Liver (tissue), 9 donors: Measurements from ENCODE around the gene STX16. TPM values are rescaled to one million over a fixed set of nuclear protein-coding genes. Genes with fewer than 3 reads are reported as not detected.

Source experiments
- DNase-seq: peaks from one replicate; pipeline ENCODE4 v3.0.0-alpha.2; 2017; ENCODE audit warnings: low spot score
- H3K27ac ChIP-seq, 2 donors: one replicate each; pipeline ENCODE4 v1.7.0; 2013; ENCODE audit warnings: inconsistent platforms in 2 of 2, low read length in 2 of 2, control low read depth in 1 of 2, low read depth in 1 of 2, mild to moderate bottlenecking in 1 of 2
- H3K27me3 ChIP-seq, 4 donors: one replicate each; pipeline versions ENCODE4 v1.6.1 to v1.7.0; 2013; ENCODE audit warnings: low read length in 3 of 4, inconsistent platforms in 1 of 4, mild to moderate bottlenecking in 1 of 4, moderate library complexity in 1 of 4; ENCODE audit not compliant: control insufficient read depth in 4 of 4, insufficient read depth in 4 of 4
- H3K36me3 ChIP-seq, 4 donors: one replicate each; pipeline versions ENCODE4 v1.6.1 to v1.7.0; 2013; ENCODE audit warnings: low read length in 3 of 4, mild to moderate bottlenecking in 3 of 4, low read depth in 1 of 4, moderate library complexity in 1 of 4; ENCODE audit not compliant: control insufficient read depth in 4 of 4, insufficient read depth in 3 of 4
- H3K4me1 ChIP-seq, 4 donors: one replicate each; pipeline versions ENCODE4 v1.6.1 to v1.7.0; 2013; ENCODE audit warnings: low read length in 3 of 4, mild to moderate bottlenecking in 3 of 4, moderate library complexity in 1 of 4; ENCODE audit not compliant: control insufficient read depth in 4 of 4, insufficient read depth in 4 of 4
- H3K4me3 ChIP-seq, 3 donors: one replicate each; pipeline versions ENCODE4 v1.6.1 to v1.7.0; 2013; ENCODE audit warnings: low read length in 3 of 3, control low read depth in 1 of 3, low read depth in 1 of 3, mild to moderate bottlenecking in 1 of 3
- H3K9ac ChIP-seq, 2 donors: one replicate each; pipeline ENCODE4 v1.7.0; 2013; ENCODE audit warnings: low read length in 2 of 2, mild to moderate bottlenecking in 2 of 2, moderate library complexity in 2 of 2, control low read depth in 1 of 2, low read depth in 1 of 2
- H3K9me3 ChIP-seq, 4 donors: one replicate each; pipeline versions ENCODE4 v1.6.1 to v1.7.0; 2013; ENCODE audit warnings: low read length in 3 of 4; ENCODE audit not compliant: control insufficient read depth in 4 of 4
- CTCF ChIP-seq: fragments of 150-350 bp; IDR thresholded peaks from 2 replicates; pipeline ENCODE4 v1.5.1; 2017; ENCODE audit warnings: improper control_type of control experiment, low read depth, low read length; ENCODE audit not compliant: missing input control
- EGR1 ChIP-seq, 2 donors: IDR thresholded peaks; 2 replicates each; pipeline ENCODE4 v1.6.1; 2016 to 2018; ENCODE audit warnings: antibody characterized with exemption in 2 of 2, low read depth in 2 of 2
- FOXA1 ChIP-seq: IDR thresholded peaks from 2 replicates; pipeline ENCODE4 v1.6.1; 2016; ENCODE audit warnings: antibody characterized with exemption
- FOXA2 ChIP-seq: IDR thresholded peaks from 2 replicates; pipeline ENCODE4 v1.6.1; 2016; ENCODE audit warnings: antibody characterized with exemption
- HNF4A ChIP-seq, 2 donors: conservative IDR thresholded peaks; 2 replicates each; pipeline ENCODE4 v1.6.1; 2016; ENCODE audit warnings: antibody characterized with exemption in 2 of 2, mild to moderate bottlenecking in 2 of 2
- HNF4G ChIP-seq: IDR thresholded peaks from 2 replicates; pipeline ENCODE4 v1.6.1; 2016; ENCODE audit warnings: antibody characterized with exemption
- JUND ChIP-seq, 2 donors: IDR thresholded peaks; 2 replicates each; pipeline ENCODE4 v1.6.1; 2016; ENCODE audit warnings: antibody characterized with exemption in 2 of 2
- NR2F2 ChIP-seq: IDR thresholded peaks from 2 replicates; pipeline ENCODE4 v1.6.1; 2016; ENCODE audit warnings: antibody characterized with exemption
- RAD21 ChIP-seq, 2 donors: IDR thresholded peaks; 2 replicates each; pipeline ENCODE4 v1.6.1; 2016; ENCODE audit warnings: antibody characterized with exemption in 2 of 2, mild to moderate bottlenecking in 2 of 2
- REST ChIP-seq: IDR thresholded peaks from 2 replicates; pipeline ENCODE4 v1.6.1; 2016; ENCODE audit warnings: antibody characterized with exemption, mild to moderate bottlenecking
- RXRA ChIP-seq, 2 donors: IDR thresholded peaks; 2 replicates each; pipeline ENCODE4 v1.6.1; 2017 to 2018; ENCODE audit warnings: antibody characterized with exemption in 2 of 2, mild to moderate bottlenecking in 1 of 2
- SP1 ChIP-seq: IDR thresholded peaks from 2 replicates; pipeline ENCODE4 v1.6.1; 2018; ENCODE audit warnings: antibody characterized with exemption, mild to moderate bottlenecking
- TAF1 ChIP-seq: conservative IDR thresholded peaks from 2 replicates; pipeline ENCODE4 v1.6.1; 2016; ENCODE audit warnings: antibody characterized with exemption, mild to moderate bottlenecking
- YY1 ChIP-seq: IDR thresholded peaks from 2 replicates; pipeline ENCODE4 v1.6.1; 2016; ENCODE audit warnings: antibody characterized with exemption, mild to moderate bottlenecking
- ZBTB33 ChIP-seq: IDR thresholded peaks from 2 replicates; pipeline ENCODE4 v1.6.1; 2016; ENCODE audit warnings: antibody characterized with exemption
- WGBS: extraction: QIAGEN DNeasy Blood & Tissue Kit; methylation state at CpG from one replicate; pipeline ENCODE4 v1.1.7; 2013; 5-methylcytosine and 5-hydroxymethylcytosine counted together
- polyA plus RNA-seq, 2 donors: library from polyadenylated mRNA; stranded (reverse) in 1 of 2; unstranded in 1 of 2; fragments of 200-250 nt in 1 of 2; fragments of >200 nt in 1 of 2; fragmentation: Nextera tagmentation in 1 of 2; extraction: Ambion mirVana in 1 of 2; gene quantifications; one replicate each; pipeline versions ENCODE4 v1.2.1 to v1.2.3, GENCODE V29; 2013 to 2015
- total RNA-seq, 2 donors: library from RNA; depleted of rRNA; stranded (reverse); fragments of >200 nt; gene quantifications; one replicate each; pipeline ENCODE4 v1.2.3, GENCODE V29; 2014
- TF ChIP-seq, protein P1 (sequence below): IDR thresholded peaks from 2 replicates; pipeline ENCODE4 v1.6.1; 2016; ENCODE audit warnings: antibody characterized with exemption
- TF ChIP-seq, protein P2 (sequence below): IDR thresholded peaks from 2 replicates; pipeline ENCODE4 v1.6.1; 2016; ENCODE audit warnings: antibody characterized with exemption
- donor health status: healthy.
- donor health status: healthy.
- donor health status: healthy.
- donor health status: healthy.
- donor health status: healthy.

STX16 gene
- total and polyA plus RNA-seq, 4 donors, result 8.5 to 32.5 (median 16.6) TPM

DNA sequence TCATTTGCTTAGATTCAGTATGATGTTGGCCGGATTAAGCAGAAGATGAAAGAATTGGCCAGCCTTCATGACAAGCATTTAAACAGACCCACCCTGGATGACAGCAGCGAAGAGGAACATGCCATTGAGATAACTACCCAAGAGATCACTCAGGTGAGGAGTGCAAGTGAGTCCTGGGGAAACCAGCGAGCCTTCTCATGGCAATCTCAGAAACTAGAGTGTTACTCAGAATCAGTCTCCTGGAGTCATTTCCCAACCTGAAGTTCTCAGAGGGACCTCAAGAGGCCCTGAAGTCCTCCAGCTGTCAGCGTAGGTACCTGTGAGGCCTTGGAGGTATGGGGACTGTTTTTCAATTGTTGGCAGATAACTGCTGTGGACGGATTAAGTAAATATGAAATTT is 16.9 kb downstream of the STX16 start:
- Histone ChIP-seq H3K27ac (no peak overlapping the region), H3K27me3 (no peaks in the 10 kb centered on the region), H3K4me1 (no peaks in the 10 kb centered on the region), H3K4me3 (no peak overlapping the region), H3K9me3 (no peaks in the 10 kb centered on the region), H3K9ac (no peak overlapping the region), H3K36me3 (peaks cover 5 to 36% (median 32%) of the 10 kb centered on the region in 4 donors)
- 94% methylated on average over 5 of the region's 5 CpGs for WGBS
- TF ChIP-seq HNF4A (conservative IDR thresholded peaks at IDR 0.05) (no peak), FOXA1 (no peak), RXRA (IDR thresholded peaks at IDR 0.05) (no peak), JUND (IDR thresholded peaks at IDR 0.05) (no peak), EGR1 (IDR thresholded peaks at IDR 0.05; ENCODE audit: low read depth in 2 of 2) (no peak)
- no peak for DNase-seq

DNA sequence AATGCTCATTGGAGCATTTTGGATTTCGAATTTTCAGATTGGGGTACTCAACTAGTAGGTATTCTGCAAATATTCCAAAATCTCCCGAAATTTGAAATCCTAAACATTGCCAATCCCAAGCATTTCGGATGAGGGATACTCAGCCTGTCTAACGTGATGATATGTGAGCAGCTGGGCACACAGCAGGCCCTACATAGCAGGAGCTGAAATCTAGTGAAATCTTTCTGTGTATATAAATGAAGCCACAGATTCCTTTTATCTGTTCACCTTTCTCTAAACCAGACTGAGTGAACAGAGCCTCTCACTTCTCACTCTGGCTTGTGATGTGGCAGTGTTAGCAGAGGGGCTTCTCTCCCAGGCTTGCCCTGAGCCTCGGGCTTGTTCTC is 17.8 kb downstream of the STX16 start:
- H3K27ac ChIP-seq, result no peak overlapping the region
- H3K9me3 ChIP-seq, result no peaks in the 10 kb centered on the region
- 94% methylated on average over 5 of the region's 5 CpGs for WGBS
- no peak for DNase-seq
- no peak overlapping the region for H3K9ac ChIP-seq
- H3K4me3 ChIP-seq, result no peak overlapping the region
- H3K27me3 ChIP-seq, result no peaks in the 10 kb centered on the region
- TF ChIP-seq, protein P1, sequence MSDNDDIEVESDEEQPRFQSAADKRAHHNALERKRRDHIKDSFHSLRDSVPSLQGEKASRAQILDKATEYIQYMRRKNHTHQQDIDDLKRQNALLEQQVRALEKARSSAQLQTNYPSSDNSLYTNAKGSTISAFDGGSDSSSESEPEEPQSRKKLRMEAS, result no peak
- TF ChIP-seq FOXA2, result no peak
- TF ChIP-seq, protein P2, sequence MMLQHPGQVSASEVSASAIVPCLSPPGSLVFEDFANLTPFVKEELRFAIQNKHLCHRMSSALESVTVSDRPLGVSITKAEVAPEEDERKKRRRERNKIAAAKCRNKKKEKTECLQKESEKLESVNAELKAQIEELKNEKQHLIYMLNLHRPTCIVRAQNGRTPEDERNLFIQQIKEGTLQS, result no peak
- no peak for TF ChIP-seq NR2F2
- no peak for TF ChIP-seq YY1
- TF ChIP-seq EGR1 (IDR thresholded peaks at IDR 0.05; ENCODE audit: low read depth in 2 of 2), result no peak
- no peaks in the 10 kb centered on the region for H3K4me1 ChIP-seq
- H3K36me3 ChIP-seq, result peaks cover 5 to 43% (median 40%) of the 10 kb centered on the region in 4 donors

DNA sequence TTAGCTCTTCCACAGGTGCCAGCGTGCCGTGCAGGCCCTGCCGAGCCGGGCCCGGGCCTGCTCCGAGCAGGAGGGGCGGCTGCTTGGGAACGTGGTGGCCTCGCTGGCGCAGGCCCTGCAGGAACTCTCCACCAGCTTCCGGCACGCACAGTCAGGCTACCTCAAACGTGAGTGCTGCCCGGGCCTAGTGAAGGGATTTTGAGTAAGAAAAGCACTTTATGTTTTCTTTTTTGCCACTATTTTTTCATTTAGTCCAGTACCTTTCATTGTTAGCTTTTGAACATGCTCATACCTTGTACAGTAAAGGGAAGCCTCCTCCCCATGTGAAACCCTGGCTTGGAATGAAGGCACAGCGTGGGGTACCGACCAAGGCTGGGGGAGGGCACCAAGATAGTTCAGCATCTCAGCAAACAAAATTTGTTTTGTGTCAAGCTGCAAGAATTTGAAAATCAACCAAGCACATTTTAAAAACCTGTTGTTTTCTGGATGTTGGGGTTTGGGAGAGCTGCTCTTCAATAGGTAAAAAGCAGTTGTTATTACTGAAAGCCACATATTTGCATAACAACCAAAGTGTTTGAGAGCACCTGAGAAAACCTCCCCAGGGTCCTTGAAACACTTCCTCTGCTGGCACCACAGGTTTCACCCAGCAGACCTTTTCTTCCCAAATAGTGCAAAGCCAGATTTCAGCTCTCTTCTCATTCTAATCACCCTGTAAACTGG is 18.4 kb downstream of the STX16 start:
- TF ChIP-seq, protein P2, result no peak
- no peak for TF ChIP-seq REST
- TF ChIP-seq, protein P1, result no peak
- no peak for TF ChIP-seq HNF4A (conservative IDR thresholded peaks at IDR 0.05)
- no peak for TF ChIP-seq TAF1
- no peak for TF ChIP-seq FOXA1
- TF ChIP-seq JUND (IDR thresholded peaks at IDR 0.05), result no peak
- TF ChIP-seq SP1, result no peak
- no peak for TF ChIP-seq FOXA2
- TF ChIP-seq NR2F2, result no peak
- TF ChIP-seq RXRA (IDR thresholded peaks at IDR 0.05), result no peak
- TF ChIP-seq RAD21 (IDR thresholded peaks at IDR 0.05), result no peak
- no peak for TF ChIP-seq CTCF
- TF ChIP-seq HNF4G, result no peak
- TF ChIP-seq ZBTB33, result no peak
- no peak overlapping the region for H3K9ac ChIP-seq
- no peak overlapping the region for H3K27ac ChIP-seq

More for the DNA sequence above, 18.4 kb downstream of the STX16 start:
- H3K4me1 ChIP-seq, result no peaks in the 10 kb centered on the region
- H3K4me3 ChIP-seq, result no peak overlapping the region
- DNase-seq, result no peak
- H3K9me3 ChIP-seq, result no peaks in the 10 kb centered on the region
- peaks cover 5 to 48% (median 45%) of the 10 kb centered on the region in 4 donors for H3K36me3 ChIP-seq
- H3K27me3 ChIP-seq, result no peaks in the 10 kb centered on the region
- WGBS, result 87% methylated on average over 16 of the region's 16 CpGs
